OCI-LY1 (cell line): ENCODE data around the gene MS4A6A.

Experiments used
- H2AFZ ChIP-seq: fragments of 200-600 bp; sonication (generic), shearing (Covaris generic); 2 replicates; pipeline ENCODE4 v1.6.0; 2014; ENCODE audit warnings: antibody characterized with exemption, mild to moderate bottlenecking, low read length
- H3F3A ChIP-seq: fragments of 200-600 bp; sonication (generic), shearing (Covaris generic); 2 replicates; pipeline ENCODE4 v1.6.0; 2014; ENCODE audit warnings: mild to moderate bottlenecking, antibody characterized with exemption, low read length, moderate library complexity; ENCODE audit not compliant: insufficient read depth
- H3K27ac ChIP-seq: fragments of 200-600 bp; sonication (generic); 2 replicates; pipeline ENCODE4 v1.5.1; 2014; ENCODE audit warnings: low read length, mixed run types, mild to moderate bottlenecking, low read depth; ENCODE audit not compliant: poor library complexity, severe bottlenecking
- H3K27me3 ChIP-seq: fragments of 200-600 bp; sonication (generic); 2 replicates; pipeline ENCODE4 v1.6.0; 2014; ENCODE audit warnings: antibody characterized with exemption, mild to moderate bottlenecking, low read length, moderate library complexity; ENCODE audit not compliant: insufficient read depth
- H3K36me3 ChIP-seq: fragments of 200-600 bp; sonication (generic); 2 replicates; pipeline ENCODE4 v1.6.1; 2014; ENCODE audit warnings: mild to moderate bottlenecking, antibody characterized with exemption, low read length, moderate library complexity, mixed read lengths; ENCODE audit not compliant: insufficient read depth
- H3K4me1 ChIP-seq: fragments of 200-600 bp; sonication (generic); 2 replicates; pipeline ENCODE4 v1.5.1; 2014; ENCODE audit warnings: mild to moderate bottlenecking, low read length, moderate library complexity; ENCODE audit not compliant: insufficient read depth, severe bottlenecking
- H3K4me2 ChIP-seq: fragments of 200-600 bp; sonication (generic), shearing (Covaris generic); 2 replicates; pipeline ENCODE4 v1.6.1; 2014; ENCODE audit warnings: low read length
- H3K4me3 ChIP-seq: fragments of 200-600 bp; sonication (generic); 2 replicates; pipeline ENCODE4 v1.5.1; 2014; ENCODE audit warnings: low read length, low read depth, mild to moderate bottlenecking, mixed read lengths; ENCODE audit not compliant: poor library complexity, severe bottlenecking
- H3K79me2 ChIP-seq: fragments of 200-600 bp; shearing (Covaris generic); 2 replicates; pipeline ENCODE4 v1.6.1; 2016; ENCODE audit warnings: mixed run types, low read length, mixed read lengths; ENCODE audit not compliant: insufficient read depth
- H3K9ac ChIP-seq: fragments of 200-600 bp; sonication (generic), shearing (Covaris generic); 2 replicates; pipeline ENCODE4 v1.6.1; 2014; ENCODE audit warnings: mild to moderate bottlenecking, low read length, mixed read lengths
- H3K9me2 ChIP-seq: fragments of 200-600 bp; sonication (generic), shearing (Covaris generic); 2 replicates; pipeline ENCODE4 v1.6.1; 2014; ENCODE audit warnings: low read depth, mild to moderate bottlenecking, low read length, mixed read lengths
- H3K9me3 ChIP-seq: fragments of 200-600 bp; shearing (Covaris generic); 2 replicates; pipeline ENCODE4 v1.6.1; 2014; ENCODE audit warnings: low read length, mixed read lengths
- H4K20me1 ChIP-seq: fragments of 200-600 bp; sonication (generic), shearing (Covaris generic); 2 replicates; pipeline ENCODE4 v1.6.0; 2016; ENCODE audit warnings: mild to moderate bottlenecking, low read length; ENCODE audit not compliant: insufficient read depth
- EZH2 ChIP-seq: fragments of 200-600 bp; sonication (generic), shearing (Covaris generic); IDR thresholded peaks from 2 replicates; pipeline ENCODE4 v1.8.0; 2017; ENCODE audit warnings: borderline replicate concordance, mixed run types, mild to moderate bottlenecking, antibody characterized with exemption, low read length, moderate library complexity, mixed read lengths
- TF ChIP-seq, protein P1 (sequence below): fragments of 200-600 bp; sonication (generic), shearing (Covaris generic); IDR thresholded peaks from 2 replicates; pipeline ENCODE4 v1.5.1; 2017; ENCODE audit warnings: mild to moderate bottlenecking, antibody characterized with exemption, low read length, moderate library complexity, mixed read lengths

The MS4A6A gene

DNA sequence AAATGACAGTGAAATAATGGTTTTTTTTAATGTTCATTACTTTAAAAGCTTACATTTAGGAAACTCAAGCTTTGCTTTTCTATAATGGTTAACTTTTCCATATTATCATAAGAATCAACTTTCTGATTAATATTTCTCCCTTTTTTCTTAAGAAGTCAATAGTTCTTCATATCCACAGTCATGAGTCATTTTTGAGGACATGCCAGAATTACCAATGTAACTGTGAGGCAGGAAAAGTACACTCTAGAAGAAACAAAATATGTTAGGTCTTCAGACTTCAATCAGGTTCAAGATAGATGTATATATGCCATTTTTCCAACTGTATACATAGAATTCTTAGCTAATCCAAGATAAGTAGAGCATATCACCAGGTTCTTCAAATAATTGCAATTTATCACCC, 10.9 kb downstream of the MS4A6A start:
- no peaks in the 10 kb centered on the region for H3K36me3 ChIP-seq
- H3K79me2 ChIP-seq: no peaks in the 10 kb centered on the region
- no peaks in the 10 kb centered on the region for H3K9me2 ChIP-seq
- no peak overlapping the region for H2AFZ ChIP-seq
- H3K4me3 ChIP-seq: no peak overlapping the region
- peaks cover 8% of the 10 kb centered on the region; the same call in 1 of the 2 replicates for H3K9me3 ChIP-seq
- no peaks in the 10 kb centered on the region for H3K27me3 ChIP-seq
- H3K4me2 ChIP-seq: no peak overlapping the region
- H4K20me1 ChIP-seq: no peaks in the 10 kb centered on the region
- H3F3A ChIP-seq: no peaks in the 10 kb centered on the region
- no peak overlapping the region for H3K9ac ChIP-seq
- H3K27ac ChIP-seq: no peak overlapping the region
- H3K4me1 ChIP-seq: no peaks in the 10 kb centered on the region
- TF ChIP-seq, protein P1, sequence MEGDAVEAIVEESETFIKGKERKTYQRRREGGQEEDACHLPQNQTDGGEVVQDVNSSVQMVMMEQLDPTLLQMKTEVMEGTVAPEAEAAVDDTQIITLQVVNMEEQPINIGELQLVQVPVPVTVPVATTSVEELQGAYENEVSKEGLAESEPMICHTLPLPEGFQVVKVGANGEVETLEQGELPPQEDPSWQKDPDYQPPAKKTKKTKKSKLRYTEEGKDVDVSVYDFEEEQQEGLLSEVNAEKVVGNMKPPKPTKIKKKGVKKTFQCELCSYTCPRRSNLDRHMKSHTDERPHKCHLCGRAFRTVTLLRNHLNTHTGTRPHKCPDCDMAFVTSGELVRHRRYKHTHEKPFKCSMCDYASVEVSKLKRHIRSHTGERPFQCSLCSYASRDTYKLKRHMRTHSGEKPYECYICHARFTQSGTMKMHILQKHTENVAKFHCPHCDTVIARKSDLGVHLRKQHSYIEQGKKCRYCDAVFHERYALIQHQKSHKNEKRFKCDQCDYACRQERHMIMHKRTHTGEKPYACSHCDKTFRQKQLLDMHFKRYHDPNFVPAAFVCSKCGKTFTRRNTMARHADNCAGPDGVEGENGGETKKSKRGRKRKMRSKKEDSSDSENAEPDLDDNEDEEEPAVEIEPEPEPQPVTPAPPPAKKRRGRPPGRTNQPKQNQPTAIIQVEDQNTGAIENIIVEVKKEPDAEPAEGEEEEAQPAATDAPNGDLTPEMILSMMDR: no peak
- TF ChIP-seq EZH2: no peak

DNA sequence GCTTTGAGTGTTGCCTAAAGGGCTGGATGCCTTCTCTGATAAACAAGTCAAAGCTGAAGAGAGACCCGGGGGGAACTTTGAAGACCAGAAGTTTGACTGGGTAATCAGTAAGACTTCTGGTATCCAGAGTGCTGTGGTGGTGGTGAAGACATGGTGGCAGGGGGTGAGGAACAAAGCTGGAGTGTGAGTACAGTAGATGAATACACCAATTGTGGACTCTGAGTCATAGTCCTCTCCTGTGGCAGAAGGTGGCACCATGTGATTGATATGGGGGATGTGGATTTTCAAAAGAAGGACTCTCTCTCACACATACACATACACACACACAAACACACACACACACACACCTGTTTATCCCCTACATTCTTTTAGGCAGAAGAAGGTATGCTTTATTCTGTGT, 12.3 kb downstream of the MS4A6A start:
- Histone ChIP-seq H2AFZ (no peak overlapping the region), H3K4me3 (no peak overlapping the region), H3K4me2 (no peak overlapping the region), H3K4me1 (no peaks in the 10 kb centered on the region), H3K9me2 (no peaks in the 10 kb centered on the region), H3K27me3 (no peaks in the 10 kb centered on the region), H3K9ac (no peak overlapping the region), H3K36me3 (no peaks in the 10 kb centered on the region), H3K79me2 (no peaks in the 10 kb centered on the region), H3K27ac (no peak overlapping the region), H4K20me1 (no peaks in the 10 kb centered on the region), H3F3A (no peaks in the 10 kb centered on the region), H3K9me3 (peaks cover 8% of the 10 kb centered on the region; the same call in 1 of the 2 replicates)
- TF ChIP-seq EZH2: no peak
- TF ChIP-seq, protein P1: no peak

DNA sequence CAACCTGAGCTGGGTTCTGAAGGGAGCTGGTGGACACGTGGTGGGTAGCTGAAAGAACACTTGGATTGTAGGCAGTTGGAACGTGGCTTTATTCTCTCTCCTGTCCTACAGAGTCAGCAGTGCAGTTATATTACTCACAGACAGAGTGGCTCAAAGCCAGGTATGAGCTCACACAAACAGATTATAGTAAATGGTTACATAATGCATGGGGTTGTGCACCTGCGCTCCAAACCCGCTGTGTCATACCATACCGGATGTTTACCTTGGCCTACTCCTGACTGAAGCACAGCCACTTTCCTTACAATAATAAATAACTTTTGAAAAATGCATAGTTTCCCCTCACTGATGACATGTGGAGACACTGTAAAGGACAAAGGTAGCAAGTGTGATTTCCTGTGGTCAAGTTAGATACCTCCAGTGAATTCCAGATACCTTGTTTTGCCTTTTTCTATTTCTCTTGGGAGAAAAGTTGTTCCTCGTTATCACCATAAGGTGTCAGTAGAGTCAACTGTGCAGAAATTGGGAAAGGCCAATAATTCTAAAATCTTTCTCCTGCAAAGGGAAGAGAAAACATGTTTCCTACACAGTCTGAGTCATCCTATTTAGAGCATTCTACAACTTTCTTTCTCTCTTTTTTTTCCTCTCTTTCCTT, 13.5 kb downstream of the MS4A6A start:
- Histone ChIP-seq H3K27ac (no peak overlapping the region), H3K4me1 (no peaks in the 10 kb centered on the region), H3K4me3 (no peak overlapping the region), H3K9me2 (no peaks in the 10 kb centered on the region), H3K9ac (no peak overlapping the region), H3F3A (no peaks in the 10 kb centered on the region), H4K20me1 (no peaks in the 10 kb centered on the region), H3K79me2 (no peaks in the 10 kb centered on the region), H3K27me3 (no peaks in the 10 kb centered on the region), H3K36me3 (no peaks in the 10 kb centered on the region), H2AFZ (no peak overlapping the region), H3K4me2 (no peak overlapping the region), H3K9me3 (peaks cover 8% of the 10 kb centered on the region; the same call in 1 of the 2 replicates)
- TF ChIP-seq, protein P1: peak; percentile 31; the same call in 1 of the 2 replicates
- no peak for TF ChIP-seq EZH2
